Measurements from ENCODE around the gene CPS1. TPM values are rescaled to one million over a fixed set of nuclear protein-coding genes. Genes with fewer than 3 reads are reported as not detected.

The CPS1 gene
- total and polyA plus RNA-seq, 2 donors (not counting 3 experiments of a cell fraction or from before 2014, with no cell fraction given): 0.18 to 0.53 TPM

DNA sequence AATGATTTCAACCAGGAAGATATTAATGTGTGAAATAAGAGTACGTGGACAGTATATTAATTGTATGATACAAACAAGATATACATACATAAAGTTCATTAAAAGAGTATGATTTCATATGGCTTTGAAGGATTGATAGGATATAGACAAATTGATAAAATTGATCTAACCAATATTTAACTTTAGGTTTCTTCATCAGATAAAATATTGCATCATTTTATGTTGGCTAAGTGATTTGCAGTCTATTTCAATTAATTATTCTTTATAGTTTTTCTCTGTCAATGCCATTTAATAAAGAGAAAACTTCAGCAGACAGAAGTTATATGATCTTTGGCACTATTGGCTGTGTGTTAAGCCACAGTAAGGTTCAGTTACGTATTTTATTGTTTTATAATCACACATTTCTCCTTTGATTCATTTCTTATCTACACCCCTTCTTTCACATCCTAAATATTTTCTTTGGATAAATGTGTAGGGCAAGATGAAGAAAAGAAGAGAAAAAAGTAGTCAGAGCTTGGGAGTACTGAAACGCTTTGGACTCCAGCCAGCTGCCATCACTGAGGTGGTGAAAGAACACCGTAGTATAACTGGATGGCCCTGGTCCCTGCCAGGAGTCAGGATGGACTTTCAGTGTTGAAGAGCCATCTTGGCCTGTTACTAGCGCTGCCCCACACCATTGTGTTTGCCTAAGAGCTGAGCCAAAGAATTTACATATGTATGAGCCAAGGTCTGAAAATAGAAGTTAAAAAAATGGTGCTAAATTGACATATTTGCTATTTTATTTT lies 9.8 kb upstream of the CPS1 start:
- Histone ChIP-seq H3K9ac (replicated peaks; ENCODE audit: extremely low read depth, insufficient read depth, low read length) (no peak overlapping the region), H3K4me1 (ENCODE audit: control insufficient read depth, extremely low read depth, insufficient read depth, low read length) (no peaks in the 10 kb centered on the region), H3K9me3 (replicated peaks; ENCODE audit: control insufficient read depth, insufficient read depth, low read length) (no peaks in the 10 kb centered on the region), H3K27ac (ENCODE audit: insufficient read depth, low read depth, low read length) (no peak overlapping the region), H3K36me3 (ENCODE audit: control insufficient read depth in 2 of 2, extremely low read depth in 1 of 2, insufficient read depth in 2 of 2, low read length in 2 of 2) (no peaks in the 10 kb centered on the region), H3K79me2 (ENCODE audit: control insufficient read depth, insufficient read depth, low read length) (no peaks in the 10 kb centered on the region), H3K4me2 (ENCODE audit: insufficient read depth, low read length) (no peak overlapping the region), H4K20me1 (replicated peaks; ENCODE audit: control insufficient read depth, extremely low read depth, insufficient read depth, low read length) (no peaks in the 10 kb centered on the region), H3K4me3 (replicated peaks in 1 of 3; ENCODE audit: insufficient read depth in 1 of 3, low read depth in 1 of 3, low read length in 3 of 3) (no peak overlapping the region), H3K9me1 (replicated peaks; ENCODE audit: control insufficient read depth, extremely low read depth, insufficient read depth, low read length) (no peaks in the 10 kb centered on the region), H2AFZ (ENCODE audit: low read depth, low read length) (no peak overlapping the region), H3K27me3 (ENCODE audit: control insufficient read depth in 2 of 2, insufficient read depth in 2 of 2, low read length in 2 of 2) (no peaks in the 10 kb centered on the region)
- no peak for DNase-seq (ENCODE audit: low read depth, low spot score)
- dilution Hi-C loops (cut with MboI; ENCODE audit: extremely low pct_ligation_motif_present, low sequenced_read_pairs): no loop called here
- CTCF ChIA-PET: interaction anchor here (1.5 kb wide), 1 partner anchor 10 kb away, joined by 3 read pairs; no protein-coding TSS in a partner anchor
- no TSS peak for BruUV-seq (replicated peaks)
- no peak for TF ChIP-seq JUN (IDR thresholded peaks at IDR 0.05; ENCODE audit: borderline replicate concordance, insufficient read depth, insufficient read length, low read depth)
- no peak for TF ChIP-seq EZH2 (IDR thresholded peaks at IDR 0.05; ENCODE audit: borderline replicate concordance, low read depth, low read length, severe bottlenecking)
- TF ChIP-seq MAX (IDR thresholded peaks at IDR 0.05; ENCODE audit: insufficient read depth, insufficient read length): no peak
- no peak for TF ChIP-seq FOS (IDR thresholded peaks at IDR 0.05; ENCODE audit: borderline replicate concordance, insufficient read depth, low read length)
- TF ChIP-seq POLR2AphosphoS5 (IDR thresholded peaks at IDR 0.05; ENCODE audit: insufficient read depth, low read depth, low read length): no peak
- TF ChIP-seq MYC (IDR thresholded peaks at IDR 0.05; ENCODE audit: low read depth, low read length): no peak
- TF ChIP-seq, protein P1, sequence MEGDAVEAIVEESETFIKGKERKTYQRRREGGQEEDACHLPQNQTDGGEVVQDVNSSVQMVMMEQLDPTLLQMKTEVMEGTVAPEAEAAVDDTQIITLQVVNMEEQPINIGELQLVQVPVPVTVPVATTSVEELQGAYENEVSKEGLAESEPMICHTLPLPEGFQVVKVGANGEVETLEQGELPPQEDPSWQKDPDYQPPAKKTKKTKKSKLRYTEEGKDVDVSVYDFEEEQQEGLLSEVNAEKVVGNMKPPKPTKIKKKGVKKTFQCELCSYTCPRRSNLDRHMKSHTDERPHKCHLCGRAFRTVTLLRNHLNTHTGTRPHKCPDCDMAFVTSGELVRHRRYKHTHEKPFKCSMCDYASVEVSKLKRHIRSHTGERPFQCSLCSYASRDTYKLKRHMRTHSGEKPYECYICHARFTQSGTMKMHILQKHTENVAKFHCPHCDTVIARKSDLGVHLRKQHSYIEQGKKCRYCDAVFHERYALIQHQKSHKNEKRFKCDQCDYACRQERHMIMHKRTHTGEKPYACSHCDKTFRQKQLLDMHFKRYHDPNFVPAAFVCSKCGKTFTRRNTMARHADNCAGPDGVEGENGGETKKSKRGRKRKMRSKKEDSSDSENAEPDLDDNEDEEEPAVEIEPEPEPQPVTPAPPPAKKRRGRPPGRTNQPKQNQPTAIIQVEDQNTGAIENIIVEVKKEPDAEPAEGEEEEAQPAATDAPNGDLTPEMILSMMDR (IDR thresholded peaks at IDR 0.05; ENCODE audit: extremely low read depth in 1 of 2, insufficient read depth in 1 of 2, low read depth in 1 of 2, low read length in 2 of 2): no peak
- TF ChIP-seq POLR2A (IDR thresholded peaks at IDR 0.05; ENCODE audit: low read depth, low read length): no peak
- TF ChIP-seq GATA2 (IDR thresholded peaks at IDR 0.05; ENCODE audit: insufficient read depth, insufficient read length, low read depth, low read length): no peak
- intact Hi-C loops (cut with micrococcal nuclease): no loop called here
- POLR2A ChIA-PET: no interaction called here
- no peak for FAIRE-seq
